Right ventricle myocardium superior (tissue), 1 donor: ENCODE data around the gene XIRP1. TPM values are rescaled to one million over a fixed set of nuclear protein-coding genes. Genes with fewer than 3 reads are reported as not detected.

ENCODE experiments used
- ATAC-seq: fragments of 200-7000 bp; cut with Tn5 transposase; one replicate; pipeline ENCODE4 v1.9.1; 2020; ENCODE audit warnings: mild to moderate bottlenecking; ENCODE audit not compliant: poor library complexity
- DNase-seq: peaks from one replicate; pipeline ENCODE4 v3.0.0-alpha.2; 2020
- intact Hi-C: fragments of 100-400 bp; cut with DNase I; formaldehyde crosslinking; loops from one replicate; pipeline ENCODE4 v1.11.2; 2022
- total RNA-seq: library from RNA; stranded (reverse); fragmentation: NEBNext Ultra II Directional; extraction: Animal tissue kit (Norgen Biotek cat#: 25700); gene quantifications from one replicate; pipeline ENCODE4 v1.2.1, GENCODE V29; 2021
- donor health status: DM: no; HTN: yes; CAD: no; lungs with severe emphysema.

XIRP1 gene
- total RNA-seq, 1 donor from 2014 or later: 249 TPM

DNA sequence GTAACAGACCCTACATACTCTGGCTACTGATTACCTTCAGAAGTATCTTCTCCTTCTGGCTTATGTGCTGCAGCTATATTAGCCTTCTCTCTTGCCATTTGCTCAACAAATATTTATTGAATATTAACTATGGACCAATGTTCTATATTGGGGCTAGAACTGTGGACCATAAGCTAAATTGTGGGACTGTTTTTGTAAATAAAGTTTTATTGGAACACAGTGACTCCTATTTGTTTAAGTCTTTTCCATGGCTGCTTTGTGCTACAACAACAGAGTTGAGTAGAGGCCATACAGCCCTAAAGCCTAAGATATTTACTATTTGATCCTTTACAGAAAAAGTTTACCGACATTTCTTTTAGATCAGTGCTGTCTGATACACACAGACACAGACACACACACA, 20.3 kb upstream of the XIRP1 start:
- ATAC-seq (no peak), DNase-seq (no peak)
- intact Hi-C loops: no loop called here

DNA sequence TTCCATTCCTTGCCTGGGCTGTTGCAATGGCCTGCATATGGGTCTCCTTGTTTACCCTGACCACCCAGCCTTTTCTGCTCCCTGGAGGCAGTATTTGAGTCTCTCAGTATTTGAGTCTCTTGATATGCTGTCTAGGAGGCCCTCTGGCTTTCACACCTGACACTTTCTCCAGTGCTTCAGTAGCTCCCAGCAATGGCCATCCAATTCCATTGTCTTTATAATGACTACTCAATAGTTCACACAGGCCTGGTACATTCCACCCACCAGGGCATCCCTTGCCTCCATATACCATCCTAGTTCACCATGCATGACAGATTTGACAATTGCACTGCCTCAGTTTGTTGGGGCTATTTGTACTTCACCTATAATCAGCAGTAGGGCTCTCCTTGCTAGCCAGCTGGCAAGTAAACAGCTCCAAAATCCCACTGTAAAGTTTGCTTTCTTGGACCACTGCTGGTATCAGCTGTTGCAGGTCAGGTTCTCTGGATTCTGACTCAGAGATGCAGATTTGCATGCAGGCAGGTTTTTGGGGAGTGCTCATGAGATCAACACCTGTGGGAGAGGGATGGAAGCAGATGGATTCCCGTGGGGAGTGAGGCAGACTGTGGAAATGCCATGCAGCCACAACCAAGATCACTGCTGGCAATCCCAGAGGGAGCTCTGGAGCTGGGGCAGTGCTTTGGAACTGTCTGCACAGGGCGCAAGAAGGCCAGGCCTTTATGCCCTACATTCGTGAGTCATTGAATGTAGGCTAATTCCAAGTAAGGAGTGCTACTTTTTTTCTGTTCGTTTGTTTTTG, 19.1 kb upstream of the XIRP1 start:
- intact Hi-C loops: no loop called here
- ATAC-seq (no peak), DNase-seq (no peak)

DNA sequence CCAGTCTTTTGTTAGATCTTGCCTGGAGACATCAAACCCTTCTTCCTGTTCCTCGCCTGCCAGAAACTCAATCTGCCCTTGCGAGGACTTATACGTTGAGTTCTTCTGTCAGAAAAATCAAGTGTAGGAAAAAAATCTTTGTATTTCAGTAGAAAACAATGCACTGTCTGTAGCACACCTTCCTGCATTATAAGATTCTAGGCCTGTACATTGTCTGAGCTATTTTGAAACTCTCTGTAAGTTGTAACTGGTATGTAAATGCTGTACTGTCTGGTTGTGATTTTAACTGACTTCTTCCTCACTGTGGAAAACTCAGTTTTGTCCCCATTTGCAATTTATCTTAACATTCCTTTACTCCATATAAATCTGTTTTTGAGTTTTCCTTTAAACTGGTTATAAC, 17.7 kb upstream of the XIRP1 start:
- no peak for DNase-seq
- intact Hi-C loops: no loop called here

DNA sequence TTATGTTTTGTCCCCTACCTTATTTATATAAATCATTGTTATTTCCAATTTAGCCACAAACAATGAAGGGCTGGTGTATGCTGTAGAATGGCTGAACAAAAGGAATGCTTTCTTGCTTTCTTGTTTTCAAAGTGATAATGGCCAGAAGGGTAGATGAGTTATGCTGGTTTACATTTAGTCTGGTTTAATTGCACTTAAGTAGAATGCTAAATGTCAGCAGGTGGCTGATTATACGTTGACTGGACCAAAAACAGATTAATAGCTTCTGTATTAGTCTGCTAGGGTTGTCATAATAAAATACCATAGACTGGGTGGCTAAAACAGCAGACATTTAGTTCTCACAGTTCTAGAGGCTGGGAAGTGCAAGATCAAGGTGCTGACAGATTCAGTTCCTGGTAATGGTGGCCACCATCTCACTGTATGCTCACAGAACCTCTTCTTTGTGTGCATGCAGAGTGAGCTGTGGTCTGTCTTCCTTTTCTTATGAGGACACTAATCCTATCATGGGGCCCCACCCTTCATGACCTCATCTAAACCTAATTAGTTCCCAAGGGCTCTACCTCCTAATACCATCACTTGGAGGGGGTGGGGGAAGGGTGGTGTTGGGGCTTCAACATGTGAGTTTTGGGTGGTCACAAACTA, 17.1 kb upstream of the XIRP1 start:
- DNase-seq (no peak), ATAC-seq (no peak)
- intact Hi-C loops: loop anchor here (5.0 kb wide), 1 partner anchor 73 kb away; the partner anchor contains the start of gene CX3CR1

More for the DNA sequence above, 17.7 kb upstream of the XIRP1 start:
- no peak for ATAC-seq

DNA sequence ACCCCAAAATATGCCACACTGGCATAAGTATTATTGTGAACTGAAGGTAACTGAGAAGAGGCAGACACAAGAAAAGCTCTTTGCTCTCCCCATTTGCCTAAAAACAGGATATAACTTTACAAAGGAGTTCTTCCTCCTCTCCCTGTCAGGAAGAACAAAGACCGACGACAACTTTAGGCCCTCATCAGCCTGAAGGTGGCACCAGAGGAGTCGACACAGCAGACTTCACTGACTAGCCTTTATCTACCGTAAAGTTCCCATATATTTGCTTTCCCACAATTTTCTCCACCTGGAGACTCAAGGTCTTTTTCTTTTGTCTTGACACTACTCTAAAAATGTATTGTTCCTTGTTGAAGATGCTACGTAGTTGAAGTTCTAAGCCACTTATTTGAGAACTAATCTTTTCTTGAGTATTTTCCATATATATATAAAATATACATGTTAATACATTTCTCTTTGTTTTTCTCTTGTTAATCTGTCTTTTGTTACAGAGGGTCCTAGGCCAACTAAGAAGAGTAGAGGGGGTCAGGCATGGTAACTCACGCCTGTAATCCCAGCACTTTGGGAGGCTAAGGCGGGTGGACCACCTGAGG, 16.2 kb upstream of the XIRP1 start:
- intact Hi-C loops: loop anchor here (5.0 kb wide), 1 partner anchor 74 kb away; the partner anchor contains the start of gene CX3CR1
- ATAC-seq (peak; percentile 93), DNase-seq (no peak)

DNA sequence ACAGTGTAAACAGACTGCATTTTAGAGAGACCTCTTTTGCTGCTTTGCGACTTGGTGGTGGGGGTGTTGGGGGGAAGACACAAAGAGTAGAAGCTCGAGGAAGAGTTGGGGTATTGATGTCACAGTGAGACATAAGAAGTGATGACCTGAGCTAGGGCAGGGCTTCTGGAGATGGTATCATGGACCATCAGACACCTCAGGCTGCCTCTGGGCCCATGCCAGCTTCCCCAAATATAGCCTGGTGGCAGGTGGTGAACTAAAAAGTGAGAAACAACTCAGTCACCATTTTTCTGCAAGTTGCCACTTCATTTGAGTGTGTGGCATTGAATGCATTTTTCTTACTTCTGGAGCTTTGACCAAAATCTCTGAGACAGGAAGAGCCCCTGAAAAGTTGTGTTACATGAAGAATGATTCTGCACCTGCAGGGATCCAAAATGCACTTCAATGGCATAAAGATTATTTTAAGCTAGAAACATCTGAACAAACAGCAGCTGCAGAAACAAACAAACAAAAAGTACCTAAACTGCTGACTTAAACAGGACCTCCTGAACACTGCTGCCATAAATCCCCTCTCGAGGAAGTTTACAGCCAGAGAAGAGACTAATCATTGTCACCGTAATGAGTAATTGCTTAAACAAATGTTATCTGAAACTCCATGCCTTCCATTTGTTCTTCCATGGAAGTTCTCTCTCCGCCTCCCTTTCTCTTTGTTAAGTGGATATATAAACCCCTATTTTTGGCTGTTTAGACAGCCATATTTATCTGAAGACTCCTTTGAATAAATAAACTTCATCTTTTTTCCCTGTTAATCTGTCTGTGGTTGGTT, 15.2 kb upstream of the XIRP1 start:
- DNase-seq: no peak
- intact Hi-C loops: loop anchor here (5.0 kb wide), 1 partner anchor 75 kb away; the partner anchor contains the start of gene CX3CR1
- no peak for ATAC-seq

DNA sequence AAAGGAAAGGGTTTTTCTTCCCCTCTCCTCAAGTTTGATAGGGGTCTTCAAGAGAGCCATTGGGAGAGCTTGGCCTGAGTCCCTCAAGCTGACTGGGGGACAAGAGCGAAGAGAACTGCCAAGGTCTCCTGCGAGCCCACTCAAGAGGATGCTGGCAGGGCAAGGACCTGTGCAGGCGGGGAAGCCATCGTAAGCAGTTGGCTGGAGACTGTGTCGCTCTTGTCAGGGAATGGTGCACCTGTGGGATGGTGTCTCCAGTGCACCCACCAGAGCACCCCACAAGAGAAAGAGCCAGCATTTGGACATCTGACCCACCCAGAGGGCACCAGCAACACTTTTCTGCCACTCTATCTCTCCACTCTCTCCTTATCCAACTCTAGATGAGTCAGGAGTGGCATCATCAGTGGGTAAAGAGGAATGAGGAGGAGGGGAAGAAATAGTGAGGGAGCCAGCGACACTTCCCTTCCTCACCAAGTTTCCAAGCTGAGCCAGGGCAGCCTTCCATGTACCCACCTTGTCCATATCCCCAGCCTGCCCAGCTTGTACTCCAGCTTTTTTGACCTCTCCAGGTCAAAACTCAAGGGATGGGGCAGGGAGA, 13.6 kb upstream of the XIRP1 start:
- ATAC-seq: no peak
- intact Hi-C loops: loop anchor here (5.0 kb wide), 1 partner anchor 76 kb away; the partner anchor contains the start of gene CX3CR1
- no peak for DNase-seq

DNA sequence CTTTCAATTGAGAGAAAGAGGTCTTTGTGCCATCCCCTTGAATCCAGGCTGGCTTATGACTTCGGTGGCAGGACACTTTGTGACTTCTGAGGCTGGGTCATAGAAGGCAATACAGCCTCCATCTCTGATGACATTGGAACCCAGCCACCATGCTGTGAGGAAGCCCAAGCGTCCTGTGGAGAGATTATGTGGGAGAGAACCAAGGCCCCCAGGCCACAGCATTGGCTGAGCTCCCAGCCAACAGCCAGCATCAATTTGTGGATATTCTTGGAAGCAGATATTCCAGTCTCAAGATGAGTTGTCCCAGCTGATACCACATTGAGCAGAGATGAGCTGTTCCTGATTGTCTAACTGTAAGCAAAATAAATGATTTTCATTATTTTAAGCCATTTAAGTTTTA, 12.7 kb upstream of the XIRP1 start:
- ATAC-seq: no peak
- no peak for DNase-seq
- intact Hi-C loops: loop anchor here (5.0 kb wide), 1 partner anchor 77 kb away; the partner anchor contains the start of gene CX3CR1

DNA sequence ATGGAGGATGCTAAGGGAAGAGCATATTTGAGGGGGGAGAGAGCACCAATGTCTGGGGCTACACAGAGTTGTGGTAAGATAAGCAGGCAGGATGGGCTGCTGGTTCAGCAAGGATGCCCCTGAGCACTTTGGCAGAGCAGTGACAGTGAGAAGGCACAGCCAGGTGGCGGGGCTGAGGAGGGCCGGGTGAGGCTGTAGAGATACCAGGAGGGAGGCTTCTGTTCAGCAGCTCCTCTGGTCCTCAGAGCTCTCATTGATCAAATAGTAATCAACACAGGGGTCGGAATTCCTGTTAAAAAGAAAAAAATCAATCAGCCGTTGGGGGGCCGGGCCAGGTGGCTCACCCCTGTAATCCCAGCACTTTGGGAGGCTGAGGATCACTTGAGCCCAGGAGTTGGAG, 11.5 kb upstream of the XIRP1 start:
- intact Hi-C loops: no loop called here
- no peak for DNase-seq

DNA sequence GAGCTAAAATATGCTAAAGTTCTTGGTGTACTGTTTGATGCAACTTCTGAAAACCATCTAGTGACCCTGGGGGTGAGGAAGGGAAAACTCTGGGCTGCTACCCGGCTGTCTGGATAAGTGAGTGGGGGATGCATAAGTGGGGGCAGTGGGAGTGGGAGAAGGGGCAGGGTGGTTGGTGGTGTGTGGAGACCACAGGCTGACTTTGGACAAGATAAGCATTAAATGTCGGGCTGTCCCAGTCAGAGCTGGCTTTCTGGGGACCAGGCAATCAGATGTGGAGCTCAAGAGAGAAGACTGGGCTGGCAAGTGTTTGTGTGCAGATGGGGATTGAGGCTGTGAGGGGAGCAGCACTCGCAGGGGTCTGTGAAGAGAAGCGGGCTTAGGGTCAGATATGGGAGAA, 11.0 kb upstream of the XIRP1 start:
- DNase-seq: no peak
- intact Hi-C loops: no loop called here
- no peak for ATAC-seq

More for the DNA sequence above, 11.5 kb upstream of the XIRP1 start:
- ATAC-seq: no peak

DNA sequence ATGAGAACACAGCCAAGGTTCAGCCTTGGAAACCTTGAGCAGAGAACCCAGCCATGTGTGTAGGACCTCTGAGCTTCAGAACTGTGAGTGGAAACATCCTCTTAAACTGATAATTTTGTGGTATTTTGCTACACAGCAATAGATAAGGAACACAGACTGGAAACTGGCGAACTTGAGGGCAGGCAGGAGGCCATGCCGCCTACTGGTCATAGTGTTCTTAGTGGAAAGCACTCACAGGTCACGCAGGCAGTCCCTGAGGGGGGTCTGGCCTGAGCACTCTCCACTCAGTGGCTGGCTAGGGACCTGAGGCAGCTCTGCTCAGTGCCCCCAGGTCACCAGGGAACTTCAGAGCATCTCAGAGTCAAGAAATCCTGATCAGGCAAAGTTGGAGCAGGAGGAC, 9.7 kb upstream of the XIRP1 start:
- intact Hi-C loops: no loop called here
- DNase-seq (no peak), ATAC-seq (no peak)

DNA sequence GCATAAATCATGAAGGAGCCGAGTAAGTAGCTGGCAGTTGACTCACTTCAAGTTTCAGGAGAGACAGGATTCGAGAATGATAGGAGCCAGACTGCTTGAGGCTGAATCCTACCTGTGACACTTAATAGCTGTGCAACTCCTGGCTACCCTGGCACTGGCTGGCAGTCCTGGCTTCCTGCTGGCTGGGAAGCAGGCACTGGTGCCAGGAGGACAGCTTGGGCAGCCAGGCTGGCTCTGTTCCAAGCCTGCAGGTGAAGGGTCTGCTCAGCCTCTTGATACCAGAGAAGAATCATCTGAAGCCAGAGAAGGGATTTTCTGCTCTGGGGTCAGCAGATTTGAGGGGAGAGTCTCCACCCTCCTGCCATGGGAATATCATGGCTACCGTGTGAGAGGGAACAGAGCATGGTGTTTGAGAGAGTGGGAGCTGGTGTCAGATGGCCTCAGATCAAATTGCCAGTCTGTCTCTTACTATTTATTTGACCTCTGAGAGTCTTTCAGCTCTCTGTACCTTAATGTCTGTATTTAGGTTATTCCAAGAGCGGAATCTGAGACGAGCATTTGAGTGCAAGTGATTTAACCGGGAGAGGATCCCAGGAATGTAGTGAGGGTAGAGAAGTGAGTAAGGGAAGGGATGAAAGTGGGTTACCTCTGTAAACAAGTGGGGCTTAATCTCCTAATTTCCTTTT, 4.4 kb upstream of the XIRP1 start:
- no peak for DNase-seq
- ATAC-seq: peak; percentile 11
- intact Hi-C loops: no loop called here

DNA sequence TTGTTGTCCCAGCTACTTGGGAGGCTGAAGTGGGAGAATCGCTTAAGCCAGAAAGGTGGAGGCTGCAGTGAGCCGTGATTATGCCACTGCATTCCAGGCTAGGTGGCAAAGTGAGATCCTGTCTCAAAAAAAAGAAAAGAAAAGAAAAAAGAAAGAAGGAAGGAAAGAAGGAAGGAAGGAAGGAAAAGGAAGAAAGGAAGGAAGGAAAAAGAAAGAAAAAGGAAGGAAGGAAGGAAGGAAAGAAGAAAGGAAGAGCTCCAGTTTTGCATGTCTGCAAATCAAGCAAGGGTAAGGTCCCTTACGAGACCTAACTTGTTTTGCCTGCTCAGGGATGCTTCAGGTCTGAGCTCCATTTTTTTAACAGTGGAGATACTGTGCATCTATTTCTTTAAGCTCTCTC, 3.6 kb upstream of the XIRP1 start:
- no peak for ATAC-seq
- DNase-seq: no peak
- intact Hi-C loops: no loop called here

DNA sequence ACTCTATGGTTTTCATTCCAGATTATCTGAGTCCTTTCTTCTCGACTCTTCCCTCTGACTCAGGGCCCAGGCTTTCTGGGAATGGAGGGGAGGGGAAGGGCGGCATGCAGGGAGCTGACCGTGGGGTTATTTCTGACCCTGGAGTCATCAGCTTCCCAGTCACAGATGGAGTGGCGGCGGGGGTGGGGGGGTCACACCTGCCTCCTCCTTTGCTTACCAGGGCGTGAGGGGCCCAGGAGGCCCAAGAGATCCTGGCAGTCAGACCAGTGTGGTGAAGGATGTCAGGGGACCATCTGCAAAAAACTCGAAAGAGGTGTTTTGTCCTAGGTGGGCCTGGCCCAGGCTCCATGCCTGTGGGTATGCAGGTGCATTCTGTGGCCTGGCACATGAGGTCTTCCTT, 996 bp upstream of the XIRP1 start:
- intact Hi-C loops: loop anchor here (5.0 kb wide), 1 partner anchor 94 kb away; no protein-coding TSS in a partner anchor
- ATAC-seq (no peak), DNase-seq (no peak)

DNA sequence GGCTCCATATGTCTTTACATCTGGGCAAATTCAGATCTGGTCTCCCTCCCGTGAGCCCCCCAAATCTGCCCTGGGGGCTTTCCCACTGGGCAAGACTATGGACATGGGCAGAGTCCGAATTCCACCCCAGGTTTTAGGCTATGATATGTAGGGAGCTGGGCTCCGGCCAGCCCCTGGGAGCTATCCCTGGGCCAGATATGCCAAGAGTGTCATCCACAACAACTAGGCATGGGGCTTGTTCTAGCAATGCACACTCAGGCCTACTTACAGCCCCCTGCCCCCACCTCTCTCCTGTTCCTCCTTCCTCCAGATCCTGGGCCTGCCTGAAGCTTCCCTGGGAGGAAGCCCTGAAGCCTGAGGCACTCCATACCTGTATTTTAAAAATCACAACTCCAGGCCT, 622 bp downstream of the XIRP1 start:
- no peak for DNase-seq
- ATAC-seq: peak; percentile 27
- intact Hi-C loops: loop anchor here (5.0 kb wide), 1 partner anchor 96 kb away; no protein-coding TSS in a partner anchor

DNA sequence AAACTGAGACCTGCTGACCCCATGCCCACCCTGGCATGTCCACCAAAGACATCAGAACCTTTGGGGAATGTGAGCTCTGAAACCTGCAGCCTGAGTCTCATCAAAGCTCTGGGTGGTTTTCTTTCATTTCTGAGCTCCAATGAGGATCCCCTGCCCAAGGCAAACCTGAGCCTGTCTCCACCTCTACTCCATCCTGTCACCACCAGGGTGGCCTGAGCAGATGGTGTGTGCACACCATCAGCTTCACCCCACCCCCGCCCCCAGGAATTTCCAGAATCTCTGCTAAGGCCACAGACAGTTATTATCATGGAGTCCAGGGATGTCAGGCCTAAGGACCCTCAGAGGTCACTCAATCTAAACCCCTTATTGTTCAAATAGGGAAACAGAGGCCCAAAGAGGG, 1.3 kb downstream of the XIRP1 start:
- intact Hi-C loops: loop anchor here (5.0 kb wide), 1 partner anchor 96 kb away; no protein-coding TSS in a partner anchor
- no peak for DNase-seq
- peak; percentile 30 for ATAC-seq

DNA sequence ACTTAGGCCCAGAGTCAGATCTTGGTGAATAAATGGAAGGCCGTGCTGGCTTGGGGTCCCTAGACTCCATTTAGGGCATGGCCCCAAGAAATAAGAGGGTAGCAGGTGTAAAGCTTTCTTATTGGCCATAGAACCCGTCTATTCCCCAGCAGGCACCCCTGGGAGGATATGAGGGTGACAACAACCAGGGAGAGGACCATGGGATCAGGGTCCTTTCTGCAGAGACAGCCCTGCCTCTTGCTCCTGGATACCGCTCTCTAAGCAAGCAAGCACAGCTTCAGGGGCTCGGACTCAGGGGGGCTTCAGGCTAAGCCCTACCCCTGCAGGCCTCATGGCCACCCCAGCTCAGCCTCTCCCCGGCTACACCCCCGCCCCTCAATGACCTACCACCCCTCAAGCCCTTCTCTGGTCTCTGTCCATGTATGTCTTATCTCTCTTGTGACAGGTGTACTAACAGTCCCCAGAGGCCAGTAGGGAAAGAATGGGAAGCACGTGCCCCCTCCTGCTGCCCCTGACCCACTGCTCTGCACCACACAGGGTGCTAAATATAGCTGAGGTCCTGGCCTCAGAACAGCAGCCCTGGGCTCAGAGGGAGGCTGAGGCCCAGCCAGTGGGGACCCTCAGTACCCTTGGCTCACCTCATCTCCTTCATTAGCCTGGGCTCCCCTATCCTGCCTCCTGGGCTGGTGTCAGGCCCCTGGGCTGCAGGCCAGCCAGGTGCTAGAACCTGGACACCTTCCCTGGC, 1.9 kb downstream of the XIRP1 start:
- peak; percentile 48 for ATAC-seq
- intact Hi-C loops: loop anchor here (5.0 kb wide), 1 partner anchor 97 kb away; no protein-coding TSS in a partner anchor

More for the DNA sequence above, 1.9 kb downstream of the XIRP1 start:
- no peak for DNase-seq
